GM19239 (cell line): ENCODE measurements around the gene MBD6.

Experiments
- DNase-seq: peaks from one replicate; pipeline ENCODE4 v3.0.0; 2011; ENCODE audit warnings: low spot score; ENCODE audit not compliant: insufficient read length
- FAIRE-seq: peaks from 2 replicates; lab custom pipeline; 2011; peaks lifted over from hg19 to GRCh38; lab: Jason Lieb, UNC

MBD6 gene, protein sequence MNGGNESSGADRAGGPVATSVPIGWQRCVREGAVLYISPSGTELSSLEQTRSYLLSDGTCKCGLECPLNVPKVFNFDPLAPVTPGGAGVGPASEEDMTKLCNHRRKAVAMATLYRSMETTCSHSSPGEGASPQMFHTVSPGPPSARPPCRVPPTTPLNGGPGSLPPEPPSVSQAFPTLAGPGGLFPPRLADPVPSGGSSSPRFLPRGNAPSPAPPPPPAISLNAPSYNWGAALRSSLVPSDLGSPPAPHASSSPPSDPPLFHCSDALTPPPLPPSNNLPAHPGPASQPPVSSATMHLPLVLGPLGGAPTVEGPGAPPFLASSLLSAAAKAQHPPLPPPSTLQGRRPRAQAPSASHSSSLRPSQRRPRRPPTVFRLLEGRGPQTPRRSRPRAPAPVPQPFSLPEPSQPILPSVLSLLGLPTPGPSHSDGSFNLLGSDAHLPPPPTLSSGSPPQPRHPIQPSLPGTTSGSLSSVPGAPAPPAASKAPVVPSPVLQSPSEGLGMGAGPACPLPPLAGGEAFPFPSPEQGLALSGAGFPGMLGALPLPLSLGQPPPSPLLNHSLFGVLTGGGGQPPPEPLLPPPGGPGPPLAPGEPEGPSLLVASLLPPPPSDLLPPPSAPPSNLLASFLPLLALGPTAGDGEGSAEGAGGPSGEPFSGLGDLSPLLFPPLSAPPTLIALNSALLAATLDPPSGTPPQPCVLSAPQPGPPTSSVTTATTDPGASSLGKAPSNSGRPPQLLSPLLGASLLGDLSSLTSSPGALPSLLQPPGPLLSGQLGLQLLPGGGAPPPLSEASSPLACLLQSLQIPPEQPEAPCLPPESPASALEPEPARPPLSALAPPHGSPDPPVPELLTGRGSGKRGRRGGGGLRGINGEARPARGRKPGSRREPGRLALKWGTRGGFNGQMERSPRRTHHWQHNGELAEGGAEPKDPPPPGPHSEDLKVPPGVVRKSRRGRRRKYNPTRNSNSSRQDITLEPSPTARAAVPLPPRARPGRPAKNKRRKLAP

GRCh38 chr12:57522011-57522886, at the start of gene MBD6:
MBD6 (plus strand) TSS chr12:57522824; CDS start chr12:57524304, 1,480 bp downstream.
- peak; percentile 92 for DNase-seq
- FAIRE-seq, result peak; percentile 88

DNA sequence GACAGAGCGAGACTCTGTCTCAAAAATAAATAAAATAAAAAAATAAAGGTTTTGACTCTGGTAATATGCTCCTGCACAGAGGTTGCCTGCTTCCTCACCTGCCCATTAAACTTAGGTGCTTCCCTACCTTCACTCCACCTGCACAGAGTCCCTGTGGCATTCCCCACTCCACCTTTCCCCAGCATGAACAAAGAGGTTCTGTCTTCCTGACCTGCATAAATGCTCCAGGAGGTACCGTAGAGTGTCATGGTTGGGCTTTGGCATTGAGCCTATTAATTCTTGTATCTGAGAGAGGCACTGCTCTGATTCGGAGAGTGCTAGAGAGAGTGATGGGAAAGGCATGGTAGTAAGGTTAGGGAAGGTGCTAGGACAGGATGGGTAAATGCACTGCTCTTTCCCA, 49.2 kb upstream of the MBD6 start:
- FAIRE-seq (no peak), DNase-seq (no peak)

DNA sequence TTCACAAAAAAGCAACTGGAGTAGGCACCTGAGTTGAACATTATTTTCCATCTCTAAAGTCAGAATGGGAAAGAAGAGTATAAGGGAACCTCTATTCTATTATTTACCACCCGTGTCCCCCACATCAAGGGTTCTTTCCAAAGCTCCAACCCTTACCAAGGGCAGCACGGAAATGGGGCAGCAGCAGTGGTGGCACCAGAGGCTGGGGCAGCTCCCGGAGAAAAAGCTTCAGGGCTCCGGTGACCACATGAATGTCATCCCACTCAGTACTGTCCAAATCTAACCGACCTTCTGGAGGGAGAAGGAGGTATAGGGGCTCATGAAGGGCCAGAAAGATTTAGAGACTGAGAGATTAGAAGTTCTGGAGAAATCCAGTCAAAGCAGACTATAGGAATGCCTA, 48.7 kb upstream of the MBD6 start:
- DNase-seq, result no peak
- no peak for FAIRE-seq

GRCh38 chr12:57474430-57474829, 48.2 kb upstream of the MBD6 start:
- no peak for DNase-seq

DNA sequence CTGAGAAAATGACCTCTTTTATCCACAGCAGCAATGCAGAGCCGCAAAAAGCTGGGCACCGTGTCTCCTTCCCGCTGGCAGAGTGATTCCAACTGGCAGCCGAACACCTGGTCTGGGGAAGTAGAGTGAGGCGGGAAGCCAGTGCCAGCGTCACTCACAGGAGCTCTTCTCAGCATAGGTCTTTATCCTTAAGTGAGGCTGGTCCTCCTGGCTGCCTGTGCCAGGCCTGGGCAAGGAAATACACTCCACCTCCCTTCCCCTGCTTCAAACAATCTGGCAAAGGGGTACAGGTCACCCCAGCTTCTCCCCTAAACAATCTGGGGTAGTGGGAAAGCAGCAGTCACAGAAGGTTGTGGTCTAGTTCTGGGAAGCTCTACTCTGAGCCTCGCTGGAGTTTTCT, 47.8 kb upstream of the MBD6 start:
- FAIRE-seq (no peak), DNase-seq (no peak)

More at GRCh38 chr12:57474430-57474829, 48.2 kb upstream of the MBD6 start:
- FAIRE-seq, result no peak

- no peak for DNase-seq
- FAIRE-seq, result peak; percentile 14
Observed at GRCh38 chr12:57475271-57476161, 47.1 kb upstream of the MBD6 start.

- peak; percentile 75 for DNase-seq
- FAIRE-seq, result peak; percentile 83
Observed at GRCh38 chr12:57476162-57476992, 46.2 kb upstream of the MBD6 start.

DNA sequence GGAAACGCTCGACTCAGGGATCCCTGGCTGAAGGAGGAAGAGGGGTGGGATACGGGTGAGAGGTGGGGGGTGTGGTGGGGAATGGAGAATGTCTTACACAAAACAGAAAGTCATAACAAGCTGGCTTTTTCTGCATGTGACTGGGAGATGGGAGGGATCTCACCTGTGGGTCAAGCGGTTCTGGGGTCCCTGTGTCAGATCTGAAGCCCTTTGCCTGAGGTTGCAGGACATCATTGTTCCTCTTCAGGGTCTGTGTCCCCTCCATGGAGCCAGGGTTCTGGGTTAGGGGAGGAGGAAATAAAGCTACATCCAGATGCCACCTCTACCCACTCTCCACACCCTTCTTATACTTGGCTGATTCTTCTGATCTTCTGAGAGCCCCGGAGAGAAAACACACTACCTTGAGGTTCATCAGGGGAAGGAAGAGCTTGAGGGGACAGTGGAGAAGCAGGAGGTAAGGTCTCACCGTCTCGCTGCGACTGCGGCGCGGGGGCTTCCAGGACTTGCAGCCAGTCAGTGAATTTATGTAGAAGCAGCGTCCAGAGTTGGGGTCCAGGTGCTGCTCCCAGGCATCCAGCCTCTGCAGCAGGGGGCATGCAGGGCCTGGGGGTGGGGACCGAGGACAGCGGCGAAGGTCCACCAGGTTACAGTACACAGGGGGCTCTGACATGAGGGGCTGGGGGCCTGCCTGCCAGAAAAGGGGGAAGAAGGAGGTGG, 45.5 kb upstream of the MBD6 start:
- DNase-seq, result no peak
- peak; percentile 80 for FAIRE-seq

- peak; percentile 98 for FAIRE-seq
- DNase-seq, result no peak
Observed at GRCh38 chr12:57477710-57478681, 44.6 kb upstream of the MBD6 start.

GRCh38 chr12:57479043-57479375, 43.6 kb upstream of the MBD6 start:
- FAIRE-seq (peak; percentile 39), DNase-seq (no peak)

- DNase-seq, result no peak
- FAIRE-seq, result peak; percentile 92
Observed at GRCh38 chr12:57479376-57480115, 43.1 kb upstream of the MBD6 start, which contains the start of gene ARHGAP9. ARHGAP9 (minus strand) TSS chr12:57479866; CDS start chr12:57479406, 460 bp downstream.

- no peak for DNase-seq
- peak; percentile 18 for FAIRE-seq
Observed at GRCh38 chr12:57481671-57482070, 41.0 kb upstream of the MBD6 start.

DNA sequence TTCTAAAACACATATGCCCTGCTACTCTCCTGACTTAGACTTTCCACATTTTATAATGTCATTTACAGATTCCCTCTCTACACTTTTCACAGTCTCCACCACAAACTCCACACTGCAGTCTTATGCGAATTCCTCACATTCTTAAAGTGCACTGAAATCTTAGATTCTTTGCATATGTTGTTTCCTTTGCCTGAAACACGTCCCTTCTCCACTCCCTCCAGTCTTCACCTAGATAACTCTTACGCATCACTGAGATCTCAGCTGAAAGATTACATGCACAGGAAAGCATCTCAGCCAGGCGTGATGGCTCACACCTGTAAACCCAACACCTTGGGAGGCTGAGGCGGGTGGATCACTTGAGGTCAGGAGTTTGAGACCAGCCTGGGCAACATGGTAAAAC, 39.2 kb upstream of the MBD6 start:
- DNase-seq (no peak), FAIRE-seq (no peak)

GRCh38 chr12:57485695-57486094, 36.9 kb upstream of the MBD6 start:
- no peak for FAIRE-seq
- DNase-seq, result no peak

- no peak for DNase-seq
- no peak for FAIRE-seq
Observed at GRCh38 chr12:57487055-57487596, 35.5 kb upstream of the MBD6 start.
